NCI-H2107 (cell line): Measurements from ENCODE around the gene GPR17.

ENCODE experiments used
- DNase-seq: peaks from one replicate; lab custom pipeline; 2025; lab: John Stamatoyannopoulos, UW

Gene GPR17

GRCh38 chr2:127645395-127646291 is at the start of gene GPR17:
TSS of gene GPR17 (plus strand) at chr2:127646153. CDS start at chr2:127650736, 4,583 bp downstream.
- DNase-seq, result no peak

DNA sequence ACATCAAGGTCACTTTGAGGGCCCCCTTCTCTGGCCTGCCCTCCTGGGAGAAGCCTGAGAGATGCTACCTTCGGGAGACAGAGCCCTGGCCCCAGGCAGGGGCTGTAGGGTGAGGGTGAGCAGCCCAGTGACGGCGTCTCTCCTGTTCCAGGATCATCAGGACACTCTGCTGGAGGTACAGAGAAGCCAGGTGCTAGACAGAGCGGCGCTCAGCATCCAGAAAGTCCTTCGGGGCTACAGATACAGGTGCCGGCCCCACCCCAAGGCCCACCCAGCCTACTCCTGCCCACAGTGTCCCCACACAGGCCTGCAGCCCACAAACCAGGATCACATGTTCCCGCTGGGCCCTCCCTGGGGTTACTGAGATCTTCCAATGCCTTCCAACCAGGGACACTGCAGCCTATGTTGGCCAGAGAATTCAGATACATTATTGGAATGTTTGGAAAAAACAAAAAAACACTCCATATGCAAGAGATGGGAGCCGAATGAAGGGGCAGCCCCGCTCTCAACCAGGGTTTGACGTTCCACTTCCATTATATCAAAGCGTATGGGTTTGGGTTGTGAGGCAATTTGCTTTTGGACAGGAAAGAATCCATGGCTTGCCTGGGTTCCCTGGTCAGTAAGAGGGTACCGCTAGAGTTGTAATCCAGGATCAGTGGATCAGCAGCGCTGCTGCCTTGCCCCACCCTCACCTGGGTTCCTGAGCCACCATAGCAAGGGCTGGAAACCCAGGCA is 49.5 kb upstream of the GPR17 start:
- no peak for DNase-seq

DNA sequence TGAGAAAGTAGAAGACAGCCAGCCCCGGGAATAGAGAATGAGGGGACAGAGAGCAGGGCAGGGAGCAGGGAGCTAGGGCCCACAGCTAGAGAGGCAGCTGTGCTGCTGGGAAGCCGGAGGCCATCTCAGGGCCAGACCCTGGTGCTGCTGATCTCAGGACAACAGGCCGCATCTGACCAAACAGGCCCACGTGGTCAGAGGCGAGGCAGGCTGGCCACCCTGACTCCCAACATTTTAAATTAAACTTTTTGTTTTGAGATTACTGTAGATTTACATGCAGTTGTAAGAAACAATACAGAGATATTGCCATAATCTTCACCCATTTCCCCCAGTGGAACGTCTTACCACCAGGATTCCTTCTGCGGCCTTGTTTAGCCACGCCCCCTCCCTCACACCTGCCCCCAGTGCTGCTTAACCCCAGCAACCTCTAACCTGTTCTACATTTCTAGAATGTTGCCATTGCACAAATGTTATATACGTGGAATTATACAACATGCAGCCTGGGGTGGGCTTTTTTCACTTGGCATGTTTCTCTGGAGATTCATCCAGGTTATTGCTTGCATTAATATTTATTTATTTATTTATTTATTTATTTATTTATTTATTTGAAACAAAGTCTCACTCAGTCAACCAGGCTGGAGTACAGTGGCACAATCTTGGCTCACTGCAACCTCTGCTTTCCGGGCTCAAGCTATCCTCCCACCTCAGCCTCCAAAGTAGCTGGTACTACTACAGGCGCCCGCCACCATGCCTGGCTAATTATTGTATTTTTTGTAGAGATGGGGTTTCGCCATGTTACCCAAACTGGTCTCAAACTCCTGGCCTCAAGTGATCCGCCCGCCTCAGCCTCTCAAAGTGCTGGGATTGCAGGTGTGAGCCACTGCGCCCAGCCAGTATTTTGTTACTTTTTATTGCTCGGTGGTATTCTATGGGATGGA is 48.6 kb upstream of the GPR17 start:
- no peak for DNase-seq

GRCh38 chr2:127597984-127598380 is 48.0 kb upstream of the GPR17 start:
- DNase-seq, result no peak

DNA sequence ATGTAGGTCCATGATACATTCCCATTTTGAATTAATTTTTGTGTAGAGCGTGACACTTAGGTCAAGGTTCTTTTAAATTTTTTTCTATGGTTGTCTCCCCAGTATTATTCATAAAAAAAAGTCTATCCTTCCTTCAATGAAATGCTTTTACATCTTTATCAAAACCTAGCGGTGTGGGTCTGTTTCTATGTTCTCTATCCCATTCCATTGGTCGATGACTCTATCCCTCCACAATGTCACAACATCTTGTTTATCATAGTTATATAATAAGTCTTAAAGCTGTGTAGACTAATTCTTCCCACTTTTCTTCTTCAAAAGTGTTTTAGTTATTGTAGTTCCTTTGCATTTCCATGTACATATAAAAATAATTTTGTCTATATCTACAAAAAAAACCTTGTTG is 47.2 kb upstream of the GPR17 start:
- DNase-seq, result no peak

- no peak for DNase-seq
Measured at GRCh38 chr2:127599211-127599610, 46.7 kb upstream of the GPR17 start.

DNA sequence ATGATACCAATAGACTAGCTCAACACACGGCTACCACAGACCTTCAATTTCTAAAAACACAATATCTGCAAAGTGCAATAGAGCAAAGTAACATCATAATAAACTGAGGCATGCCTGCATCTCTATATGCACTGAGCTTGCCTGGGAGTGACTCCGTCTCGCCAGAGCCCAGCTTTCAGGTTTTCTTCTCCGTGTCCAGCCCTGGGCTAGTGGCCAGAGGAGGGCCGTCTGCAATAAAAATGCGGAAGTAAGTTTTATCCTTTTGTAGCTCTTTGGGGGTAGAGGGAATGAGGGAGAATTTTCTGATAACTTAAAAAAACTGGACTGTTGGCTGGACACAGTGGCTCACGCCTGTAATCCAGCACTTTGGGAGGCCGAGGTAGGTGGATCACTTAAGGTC is 41.0 kb upstream of the GPR17 start:
- no peak for DNase-seq

DNA sequence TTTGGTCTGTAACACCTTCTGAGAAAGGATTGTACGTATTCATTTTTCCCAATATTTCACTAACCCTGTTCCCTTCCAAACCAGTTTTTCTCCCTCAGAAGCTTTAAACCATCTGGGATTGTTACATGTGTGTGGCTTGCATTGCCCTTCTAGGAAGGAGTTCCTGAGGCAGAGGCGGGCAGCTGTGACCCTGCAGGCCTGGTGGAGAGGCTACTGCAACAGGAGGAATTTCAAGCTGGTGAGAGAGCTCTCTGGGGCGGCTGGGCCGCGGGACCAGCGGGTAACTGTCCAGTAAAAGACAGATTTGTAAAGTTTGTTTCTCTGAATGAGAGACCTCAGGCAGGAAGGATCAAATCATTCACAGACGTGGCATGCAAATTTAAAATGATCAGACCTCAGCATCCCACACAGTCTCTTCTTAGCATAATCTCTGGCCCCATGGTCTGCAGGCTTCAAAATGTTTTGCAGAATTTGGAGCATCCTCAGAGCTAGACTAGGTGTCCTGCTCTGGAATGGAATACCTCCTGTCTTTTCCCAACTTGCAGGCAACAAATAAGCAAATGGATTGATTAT is 40.2 kb upstream of the GPR17 start:
- DNase-seq, result no peak

GRCh38 chr2:127606625-127607398 is 39.1 kb upstream of the GPR17 start:
- DNase-seq, result no peak

- DNase-seq, result no peak
Measured at GRCh38 chr2:127607399-127607908, 38.5 kb upstream of the GPR17 start.

DNA sequence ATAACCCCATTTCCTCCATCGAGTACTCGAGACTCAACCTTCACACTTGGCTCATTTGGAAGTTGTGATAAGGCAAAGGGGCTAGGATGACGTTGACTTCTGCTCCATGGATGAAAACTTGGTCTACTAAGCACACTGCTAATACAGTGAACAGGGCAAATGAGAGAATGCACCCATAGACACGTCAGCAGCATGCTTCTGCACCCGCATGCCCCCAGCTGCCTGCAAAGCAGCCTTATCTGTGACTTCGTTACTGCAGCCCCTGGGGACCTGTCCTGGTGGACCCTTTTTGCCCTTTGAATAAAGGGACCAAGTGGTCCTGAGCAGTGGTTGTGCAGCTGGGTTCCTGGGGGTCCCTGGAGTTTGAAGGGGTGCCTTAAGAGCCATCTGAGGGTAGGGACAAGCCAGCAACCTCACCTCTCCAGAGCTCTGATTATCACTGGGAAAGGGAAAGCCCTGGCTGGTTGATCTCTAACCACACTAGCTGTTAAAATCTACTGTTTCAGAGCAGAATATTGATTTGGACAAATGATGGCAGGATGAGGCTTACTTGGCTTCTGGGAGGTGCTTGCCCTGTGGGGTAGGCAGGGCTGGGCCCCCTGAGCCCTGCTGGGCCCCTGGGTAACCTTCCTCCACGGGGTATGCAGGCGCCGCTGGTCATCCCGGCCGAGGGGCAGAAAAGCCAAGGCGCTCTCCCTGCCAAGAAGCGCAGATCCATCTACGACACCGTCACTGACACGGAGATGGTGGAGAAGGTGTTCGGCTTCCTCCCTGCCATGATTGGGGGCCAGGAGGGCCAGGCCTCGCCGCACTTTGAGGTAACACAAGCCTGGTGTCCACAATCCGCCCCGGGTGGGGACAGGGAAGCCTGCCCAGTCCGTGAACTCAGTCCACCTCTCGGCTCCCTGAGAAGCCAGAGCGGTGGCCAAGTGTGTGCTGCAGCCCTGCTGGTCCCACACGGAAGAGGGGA is 37.6 kb upstream of the GPR17 start:
- DNase-seq, result no peak

DNA sequence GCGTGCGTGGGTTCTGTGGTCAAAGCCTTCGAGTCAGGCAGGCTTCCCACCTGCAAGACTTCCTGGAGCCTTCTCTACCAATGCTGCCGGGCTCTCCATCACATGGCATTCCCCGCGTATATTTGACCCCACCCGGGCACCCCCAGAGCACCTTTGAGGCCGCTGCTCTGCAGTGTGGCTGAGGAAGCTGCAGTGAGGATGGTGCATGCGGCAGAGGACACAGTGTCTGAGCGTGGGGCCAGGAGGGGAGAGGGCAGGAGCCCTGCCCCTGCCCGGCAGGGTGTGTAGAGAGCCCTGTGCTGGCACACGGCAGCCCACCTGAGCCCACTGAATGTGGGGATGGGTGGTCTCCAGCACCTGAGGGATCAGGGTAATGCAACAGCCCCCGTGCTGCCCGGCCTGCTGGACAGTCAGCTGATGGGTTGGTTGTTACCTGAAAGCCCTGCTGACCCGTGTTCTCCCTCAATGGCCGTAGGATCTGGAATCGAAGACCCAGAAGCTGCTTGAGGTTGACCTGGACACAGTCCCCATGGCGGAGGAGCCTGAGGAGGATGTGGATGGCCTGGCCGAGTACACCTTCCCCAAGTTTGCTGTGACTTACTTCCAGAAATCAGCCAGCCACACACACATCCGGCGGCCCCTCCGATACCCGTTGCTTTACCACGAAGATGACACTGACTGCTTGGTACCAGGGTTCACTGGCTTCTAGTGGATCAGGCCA is 36.8 kb upstream of the GPR17 start:
- no peak for DNase-seq

DNA sequence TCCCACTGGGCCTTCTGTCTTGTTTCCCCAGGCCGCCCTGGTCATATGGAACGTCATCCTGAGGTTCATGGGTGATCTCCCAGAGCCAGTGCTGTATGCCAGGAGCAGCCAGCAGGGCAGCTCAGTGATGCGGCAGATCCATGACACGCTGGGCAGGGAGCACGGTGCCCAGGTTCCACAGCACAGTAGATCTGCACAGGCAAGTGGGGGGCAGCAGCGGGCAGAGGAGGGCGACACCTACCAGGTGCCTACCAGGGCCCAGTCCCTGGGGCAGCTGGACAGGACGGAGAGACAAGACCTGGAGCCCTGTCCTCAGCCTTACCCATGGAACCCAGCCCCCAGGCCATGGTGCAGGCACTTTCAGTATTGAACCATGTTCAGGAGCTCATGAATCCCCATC is 36.1 kb upstream of the GPR17 start:
- no peak for DNase-seq

GRCh38 chr2:127610561-127610960 is 35.4 kb upstream of the GPR17 start:
- no peak for DNase-seq

- DNase-seq, result no peak
Measured at GRCh38 chr2:127611076-127611925, 34.7 kb upstream of the GPR17 start.

- DNase-seq, result no peak
Measured at GRCh38 chr2:127612111-127612822, 33.7 kb upstream of the GPR17 start.

DNA sequence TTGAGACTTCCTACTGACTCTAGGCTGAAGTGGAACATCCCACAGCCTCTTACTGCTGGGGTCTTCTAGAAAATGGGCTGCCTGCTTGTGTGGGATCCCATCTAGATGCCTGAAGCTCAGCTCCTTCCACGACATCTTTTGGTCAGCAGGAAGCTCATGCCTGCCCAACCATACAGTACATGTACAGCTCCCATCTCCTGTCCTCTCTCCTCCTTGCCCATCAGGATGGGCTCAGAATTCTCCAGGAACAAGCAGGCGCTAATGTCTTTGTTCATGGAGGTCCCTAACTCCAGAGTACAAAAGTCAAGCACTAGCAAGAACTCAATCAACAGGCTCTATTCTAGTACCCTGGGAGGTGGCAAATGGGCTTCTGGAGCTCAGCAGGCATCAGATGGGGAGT is 31.7 kb upstream of the GPR17 start:
- DNase-seq, result no peak
